Left ventricle myocardium inferior (tissue), 1 donor: ENCODE results near the gene CHST3. TPM values are rescaled to one million over a fixed set of nuclear protein-coding genes. Genes with fewer than 3 reads are reported as not detected.
"Not testable (repeated sequence)": the region's sequence is repeated elsewhere in the genome, so short reads cannot be mapped to it uniquely, and the experiment has no call there.

Source experiments
- DNase-seq: peaks from one replicate; pipeline ENCODE4 v3.0.0-alpha.2; 2020
- H3K27ac ChIP-seq: fragments of 200-600 bp; replicated peaks from 2 replicates; pipeline ENCODE4 v1.8.0; 2021
- H3K27me3 ChIP-seq: fragments of 200-600 bp; 2 replicates; pipeline ENCODE4 v1.8.0; 2021; ENCODE audit warnings: low read depth
- H3K36me3 ChIP-seq: fragments of 200-600 bp; 2 replicates; pipeline ENCODE4 v1.8.0; 2021
- H3K4me1 ChIP-seq: fragments of 200-600 bp; 2 replicates; pipeline ENCODE4 v1.8.0; 2021
- H3K4me3 ChIP-seq: fragments of 200-600 bp; 2 replicates; pipeline ENCODE4 v1.8.0; 2021; ENCODE audit warnings: mild to moderate bottlenecking, moderate library complexity
- H3K9me3 ChIP-seq: fragments of 200-600 bp; replicated peaks from 2 replicates; pipeline ENCODE4 v1.8.0; 2021
- intact Hi-C: fragments of 100-400 bp; cut with micrococcal nuclease; formaldehyde crosslinking; loops from one replicate; pipeline ENCODE4 v1.11.0; 2022
- total RNA-seq: library from RNA; stranded (reverse); fragmentation: NEBNext Ultra II Directional; extraction: Animal tissue kit (Norgen Biotek cat#: 25700); gene quantifications from one replicate; pipeline ENCODE4 v1.2.1, GENCODE V29; 2021
- TF ChIP-seq, protein P1 (sequence below): fragments of 200-600 bp; IDR thresholded peaks from 2 replicates; pipeline ENCODE4 v1.8.0; 2021; ENCODE audit warnings: antibody characterized with exemption, mild to moderate bottlenecking, borderline replicate concordance
- donor health status: DM: no; HTN: yes; CAD: no; lungs with severe emphysema.

Gene CHST3
- total RNA-seq, 1 donor from 2014 or later = 18.0 TPM

DNA sequence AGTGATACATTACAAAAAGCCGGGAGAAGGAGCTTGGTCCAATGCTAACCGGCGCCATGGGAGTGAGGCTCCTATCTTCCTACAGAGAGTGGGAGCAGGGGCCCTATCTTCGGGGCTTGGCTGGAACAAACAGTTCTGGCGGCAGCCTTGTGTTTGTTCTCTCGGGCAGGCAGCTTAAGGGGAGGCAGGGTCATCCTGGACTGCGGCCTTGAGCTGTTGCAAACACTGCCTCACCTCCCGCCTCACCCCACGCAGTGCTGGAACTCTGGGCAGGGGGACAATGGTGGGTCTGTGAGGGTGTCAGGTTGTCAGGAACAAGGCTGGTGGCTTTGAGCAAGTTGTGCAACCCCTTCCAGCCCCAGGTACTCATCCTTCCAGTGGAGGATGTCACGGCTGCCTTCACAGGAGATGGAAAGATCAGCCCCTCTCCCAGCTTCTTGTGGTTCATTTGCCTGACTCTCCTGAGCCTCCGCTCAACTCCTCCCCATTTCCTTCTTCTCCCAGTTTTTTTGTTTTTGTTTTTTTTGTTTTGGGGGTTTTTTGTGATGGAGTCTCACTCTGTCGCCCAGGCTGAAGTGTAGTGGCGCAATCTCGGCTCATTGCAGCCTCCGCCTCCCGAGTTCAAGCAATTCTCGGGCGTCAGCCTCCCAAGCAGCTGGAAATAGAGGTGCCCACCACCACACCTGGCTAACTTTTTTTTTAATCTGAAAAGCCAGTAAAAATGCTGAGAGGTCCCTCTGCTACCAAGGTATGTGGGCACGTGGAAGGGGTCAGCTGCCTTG is 66.8 kb downstream of the CHST3 start:
- Histone ChIP-seq H3K36me3 (no peaks in the 10 kb centered on the region), H3K9me3 (no peaks in the 10 kb centered on the region), H3K4me1 (peaks cover 51% of the 10 kb centered on the region), H3K4me3 (no peak overlapping the region), H3K27ac (peak overlapping the region; percentile 84), H3K27me3 (no peaks in the 10 kb centered on the region)
- intact Hi-C loops = no loop called here
- TF ChIP-seq, protein P1, sequence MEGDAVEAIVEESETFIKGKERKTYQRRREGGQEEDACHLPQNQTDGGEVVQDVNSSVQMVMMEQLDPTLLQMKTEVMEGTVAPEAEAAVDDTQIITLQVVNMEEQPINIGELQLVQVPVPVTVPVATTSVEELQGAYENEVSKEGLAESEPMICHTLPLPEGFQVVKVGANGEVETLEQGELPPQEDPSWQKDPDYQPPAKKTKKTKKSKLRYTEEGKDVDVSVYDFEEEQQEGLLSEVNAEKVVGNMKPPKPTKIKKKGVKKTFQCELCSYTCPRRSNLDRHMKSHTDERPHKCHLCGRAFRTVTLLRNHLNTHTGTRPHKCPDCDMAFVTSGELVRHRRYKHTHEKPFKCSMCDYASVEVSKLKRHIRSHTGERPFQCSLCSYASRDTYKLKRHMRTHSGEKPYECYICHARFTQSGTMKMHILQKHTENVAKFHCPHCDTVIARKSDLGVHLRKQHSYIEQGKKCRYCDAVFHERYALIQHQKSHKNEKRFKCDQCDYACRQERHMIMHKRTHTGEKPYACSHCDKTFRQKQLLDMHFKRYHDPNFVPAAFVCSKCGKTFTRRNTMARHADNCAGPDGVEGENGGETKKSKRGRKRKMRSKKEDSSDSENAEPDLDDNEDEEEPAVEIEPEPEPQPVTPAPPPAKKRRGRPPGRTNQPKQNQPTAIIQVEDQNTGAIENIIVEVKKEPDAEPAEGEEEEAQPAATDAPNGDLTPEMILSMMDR = no peak
- DNase-seq = peak; percentile 80

DNA sequence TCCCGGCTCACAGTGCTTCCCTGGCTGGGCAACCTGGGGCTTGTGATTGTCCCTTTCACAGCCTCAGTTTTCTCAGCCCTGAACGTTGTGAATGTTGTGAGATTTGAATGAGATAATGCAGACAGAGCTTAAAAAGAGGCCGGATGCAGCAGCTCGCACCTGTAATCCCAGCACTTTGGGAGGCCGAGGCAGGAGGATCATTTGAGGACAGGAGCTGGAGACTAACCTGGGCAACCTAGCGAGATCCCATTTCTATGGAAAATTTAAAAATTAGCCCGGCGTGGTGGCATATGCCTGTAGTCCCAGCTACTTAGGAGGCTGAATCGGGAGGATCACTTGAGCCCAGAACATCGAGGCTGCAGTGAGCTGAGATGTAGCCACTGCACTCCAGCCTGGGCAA is 67.5 kb downstream of the CHST3 start:
- no peaks in the 10 kb centered on the region for H3K27me3 ChIP-seq
- H3K9me3 ChIP-seq = no peaks in the 10 kb centered on the region
- no peak for DNase-seq
- H3K4me1 ChIP-seq = peaks cover 52% of the 10 kb centered on the region
- TF ChIP-seq, protein P1 = no peak
- H3K27ac ChIP-seq = peak overlapping the region; percentile 84
- no peaks in the 10 kb centered on the region for H3K36me3 ChIP-seq
- intact Hi-C loops = no loop called here
- no peak overlapping the region for H3K4me3 ChIP-seq

DNA sequence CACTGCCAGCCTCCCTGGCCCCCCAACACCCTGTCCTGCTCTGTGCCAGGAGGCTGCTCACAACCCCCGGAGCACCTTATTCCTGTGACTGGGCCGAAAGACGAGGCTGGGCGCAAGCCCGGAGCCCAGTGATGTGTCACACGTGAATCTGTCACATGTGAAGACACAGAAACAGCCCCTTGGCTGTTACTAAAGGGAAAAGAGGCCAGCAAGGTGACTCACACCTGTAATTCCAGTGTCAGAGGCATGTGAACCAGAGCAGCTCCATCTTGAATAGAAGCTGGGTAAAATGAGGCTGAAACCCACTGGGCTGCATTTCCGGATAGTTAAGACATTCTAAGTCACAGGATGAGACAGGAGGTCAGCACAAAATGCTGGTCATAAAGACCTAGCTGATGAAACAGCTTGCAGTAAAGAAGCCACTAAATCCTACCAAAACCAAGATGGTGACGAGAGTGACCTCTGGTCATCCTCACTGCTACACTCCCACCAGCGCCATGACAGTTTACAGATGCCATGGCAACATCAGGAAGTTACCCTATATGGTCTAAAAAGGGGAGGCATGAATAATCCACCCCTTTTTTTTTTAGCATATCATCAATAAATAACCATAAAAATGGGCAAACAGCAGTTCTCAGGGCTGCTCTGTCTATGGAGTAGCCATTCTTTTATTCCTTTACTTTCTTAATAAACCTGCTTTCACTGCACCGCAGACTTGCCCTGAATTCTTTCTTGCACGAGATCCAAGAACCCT is 68.4 kb downstream of the CHST3 start:
- H3K27ac ChIP-seq = peak overlapping the region; percentile 84
- H3K36me3 ChIP-seq, H3K4me3 ChIP-seq, H3K27me3 ChIP-seq, H3K9me3 ChIP-seq, intact Hi-C loops, DNase-seq: not testable (repeated sequence)
- peaks cover 52% of the 10 kb centered on the region for H3K4me1 ChIP-seq

DNA sequence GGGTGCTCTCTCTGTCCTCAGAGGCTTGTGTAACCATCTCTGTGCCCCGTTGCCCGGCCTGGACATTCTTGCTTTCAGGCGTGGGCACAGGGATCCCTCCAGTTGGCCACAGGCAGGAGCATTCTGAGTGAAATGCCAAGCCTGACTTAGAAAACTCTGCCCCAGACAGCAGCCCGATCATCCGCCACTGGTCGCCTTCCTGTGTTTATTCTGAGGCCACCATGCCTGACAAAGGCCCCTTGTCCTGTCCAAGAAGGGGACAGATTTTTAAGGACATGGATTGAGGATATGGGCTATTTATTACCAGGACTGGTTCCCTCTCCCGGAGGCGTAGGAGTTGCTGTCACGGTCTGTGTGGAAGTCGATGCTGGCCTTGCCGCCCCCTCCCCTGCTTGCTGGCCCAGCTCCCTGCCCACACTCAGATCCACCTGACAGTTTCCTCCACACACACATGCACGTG is 69.9 kb downstream of the CHST3 start:
- H3K4me3 ChIP-seq = no peak overlapping the region
- peak overlapping the region; percentile 84 for H3K27ac ChIP-seq
- peaks cover 62% of the 10 kb centered on the region for H3K4me1 ChIP-seq
- no peaks in the 10 kb centered on the region for H3K36me3 ChIP-seq
- H3K9me3 ChIP-seq = no peaks in the 10 kb centered on the region
- TF ChIP-seq, protein P1 = no peak
- intact Hi-C loops = no loop called here
- H3K27me3 ChIP-seq = no peaks in the 10 kb centered on the region
- no peak for DNase-seq

DNA sequence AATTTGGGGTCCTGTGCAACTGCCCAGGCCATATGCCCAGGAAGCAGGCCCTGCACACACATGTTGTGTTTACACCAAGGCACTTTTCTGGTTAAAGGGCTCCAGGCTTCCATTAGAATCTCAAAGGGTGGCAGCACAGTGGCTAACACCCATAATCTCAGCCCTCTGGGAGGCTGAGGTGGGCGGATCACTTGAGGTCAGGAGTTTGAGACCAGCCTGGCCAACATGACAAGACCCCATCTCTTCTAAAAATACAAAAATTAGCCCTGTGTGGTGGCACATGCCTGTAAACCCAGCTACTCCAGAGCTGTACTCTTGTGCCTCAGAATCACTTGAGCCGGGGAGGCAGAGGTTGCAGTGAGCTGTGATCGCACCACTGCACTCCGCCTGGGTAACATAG is 70.6 kb downstream of the CHST3 start:
- Histone ChIP-seq H3K9me3 (no peaks in the 10 kb centered on the region), H3K27me3 (no peaks in the 10 kb centered on the region), H3K4me3 (no peak overlapping the region), H3K4me1 (peaks cover 59% of the 10 kb centered on the region), H3K36me3 (no peaks in the 10 kb centered on the region), H3K27ac (peak overlapping the region; percentile 84)
- TF ChIP-seq, protein P1 = no peak
- DNase-seq = no peak
- intact Hi-C loops = no loop called here
